Naive B cell (primary cell): ENCODE measurements around the gene PAQR3. TPM values are rescaled to one million over a fixed set of nuclear protein-coding genes. Genes with fewer than 3 reads are reported as not detected.

Source experiments
- ATAC-seq, 2 donors: fragments of 150-1000 bp; cut with Tn5 transposase; 2 replicates each; pipeline ENCODE4 v1.10.0; 2021; ENCODE audit warnings: low read depth in 2 of 2, mild to moderate bottlenecking in 2 of 2, moderate library complexity in 2 of 2
- DNase-seq: peaks from one replicate; pipeline ENCODE4 v3.0.0; 2022
- H3K27ac Mint-ChIP-seq, 6 donors: one replicate each; pipeline ENCODE4 v1.8.0; 2020 to 2022; ENCODE audit warnings: mild to moderate bottlenecking in 6 of 6, mixed read lengths in 6 of 6, moderate library complexity in 5 of 6, inconsistent platforms in 2 of 6
- H3K27me3 Mint-ChIP-seq, 3 donors: one replicate each; pipeline ENCODE4 v1.8.0; 2021 to 2022; ENCODE audit warnings: mixed read lengths in 3 of 3, mild to moderate bottlenecking in 1 of 3
- H3K36me3 Mint-ChIP-seq, 2 donors: one replicate each; pipeline ENCODE4 v1.8.0; 2020 to 2022; ENCODE audit warnings: mixed read lengths in 2 of 2, inconsistent platforms in 1 of 2, mild to moderate bottlenecking in 1 of 2
- H3K4me1 Mint-ChIP-seq, 3 donors: one replicate each; pipeline ENCODE4 v1.8.0; 2020 to 2022; ENCODE audit warnings: mixed read lengths in 3 of 3, inconsistent platforms in 1 of 3, mild to moderate bottlenecking in 1 of 3, moderate library complexity in 1 of 3
- H3K4me3 Mint-ChIP-seq, 8 donors: one replicate each; pipeline ENCODE4 v1.8.0; 2020 to 2022; ENCODE audit warnings: mild to moderate bottlenecking in 8 of 8, mixed read lengths in 8 of 8, moderate library complexity in 8 of 8, inconsistent platforms in 2 of 8
- H3K9me3 Mint-ChIP-seq, 7 donors: one replicate each; pipeline ENCODE4 v1.8.0; 2020 to 2022; ENCODE audit warnings: mixed read lengths in 7 of 7, mild to moderate bottlenecking in 5 of 7, inconsistent platforms in 2 of 7, moderate library complexity in 1 of 7
- polyA plus RNA-seq, 6 donors: library from polyadenylated mRNA; unstranded; fragments of 300-500 nt; fragmentation: Illumina TruSeq; gene quantifications; one replicate each; pipeline ENCODE4 v1.2.3, GENCODE V29; 2021; ENCODE audit warnings: low read depth in 6 of 6

PAQR3 gene
- polyA plus RNA-seq, 6 donors from 2014 or later, result 5.1 to 8.6 (median 7.5) TPM

GRCh38 chr4:78945651-78946179 lies 6.5 kb upstream of the PAQR3 start:
- no peaks in the 10 kb centered on the region for H3K36me3 Mint-ChIP-seq
- DNase-seq (no peak), ATAC-seq (no peak)
- H3K27ac Mint-ChIP-seq, result no peak overlapping the region
- H3K27me3 Mint-ChIP-seq, result peaks cover 6 to 19% (median 7%) of the 10 kb centered on the region in 3 donors
- H3K4me1 Mint-ChIP-seq, result no peaks in the 10 kb centered on the region
- peaks cover 0 to 2% (median 0%) of the 10 kb centered on the region in 7 donors for H3K9me3 Mint-ChIP-seq
- H3K4me3 Mint-ChIP-seq, result no peak overlapping the region

GRCh38 chr4:78944381-78944780 lies 5.1 kb upstream of the PAQR3 start:
- Mint-ChIP-seq H3K27ac (no peak overlapping the region), H3K4me1 (peaks cover 0 to 6% (median 4%) of the 10 kb centered on the region in 3 donors), H3K4me3 (no peak overlapping the region), H3K9me3 (peaks cover 0 to 2% (median 0%) of the 10 kb centered on the region in 7 donors), H3K36me3 (no peaks in the 10 kb centered on the region), H3K27me3 (peaks cover 6 to 17% (median 7%) of the 10 kb centered on the region in 3 donors)
- ATAC-seq (no peak), DNase-seq (no peak)

- Mint-ChIP-seq H3K9me3 (peaks cover 0 to under 1% (median 0%) of the 10 kb centered on the region in 7 donors), H3K27ac (peak overlapping the region in 3 of 6 donors; percentile 24 to 81 (median 79)), H3K36me3 (no peaks in the 10 kb centered on the region), H3K4me1 (peaks cover 0 to 19% (median 13%) of the 10 kb centered on the region in 3 donors), H3K4me3 (peak overlapping the region in 2 of 8 donors; percentile 1 to 31), H3K27me3 (peaks cover 0 to 17% (median 6%) of the 10 kb centered on the region in 3 donors)
- DNase-seq (no peak), ATAC-seq (no peak)
Measured at GRCh38 chr4:78940752-78941151, 1.5 kb upstream of the PAQR3 start.

GRCh38 chr4:78939667-78940008 lies 400 bp upstream of the PAQR3 start:
- peak overlapping the region; percentile 61 to 95 (median 76) for H3K27ac Mint-ChIP-seq
- H3K36me3 Mint-ChIP-seq, result no peaks in the 10 kb centered on the region
- ATAC-seq (peak; percentile 6 to 9), DNase-seq (no peak)
- H3K27me3 Mint-ChIP-seq, result peaks cover 0 to 11% (median 6%) of the 10 kb centered on the region in 3 donors
- no peaks in the 10 kb centered on the region for H3K9me3 Mint-ChIP-seq
- peak overlapping the region; percentile 81 to 95 (median 86) for H3K4me3 Mint-ChIP-seq
- H3K4me1 Mint-ChIP-seq, result peaks cover 0 to 20% (median 13%) of the 10 kb centered on the region in 3 donors

- Mint-ChIP-seq H3K36me3 (peaks cover 0 to 6% of the 10 kb centered on the region in 2 donors), H3K27ac (peak overlapping the region; percentile 77 to 98 (median 92)), H3K9me3 (no peaks in the 10 kb centered on the region), H3K4me1 (peaks cover 0 to 20% (median 13%) of the 10 kb centered on the region in 3 donors), H3K4me3 (peak overlapping the region; percentile 91 to 99 (median 96)), H3K27me3 (peaks cover 0 to 8% (median 2%) of the 10 kb centered on the region in 3 donors)
- ATAC-seq (no peak), DNase-seq (no peak)
Measured at GRCh38 chr4:78938474-78938867, 767 bp downstream of the PAQR3 start.

GRCh38 chr4:78937837-78938236 lies 1.4 kb downstream of the PAQR3 start:
- peaks cover 0 to 6% of the 10 kb centered on the region in 2 donors for H3K36me3 Mint-ChIP-seq
- ATAC-seq (no peak), DNase-seq (no peak)
- peaks cover 0 to 20% (median 13%) of the 10 kb centered on the region in 3 donors for H3K4me1 Mint-ChIP-seq
- H3K27ac Mint-ChIP-seq, result no peak overlapping the region
- peak overlapping the region in 5 of 8 donors; percentile 42 to 95 (median 85) for H3K4me3 Mint-ChIP-seq
- H3K27me3 Mint-ChIP-seq, result peaks cover 0 to 2% (median 0%) of the 10 kb centered on the region in 3 donors
- no peaks in the 10 kb centered on the region for H3K9me3 Mint-ChIP-seq

- Mint-ChIP-seq H3K4me1 (peaks cover 0 to 20% (median 13%) of the 10 kb centered on the region in 3 donors), H3K9me3 (no peaks in the 10 kb centered on the region)
Measured at GRCh38 chr4:78936989-78937388, 2.2 kb downstream of the PAQR3 start.

GRCh38 chr4:78930016-78930629 lies 9.1 kb downstream of the PAQR3 start:
- H3K27ac Mint-ChIP-seq, result no peak overlapping the region
- ATAC-seq, result no peak
- no peaks in the 10 kb centered on the region for H3K27me3 Mint-ChIP-seq
- H3K36me3 Mint-ChIP-seq, result peaks cover 29 to 33% of the 10 kb centered on the region in 2 donors
- H3K9me3 Mint-ChIP-seq, result no peaks in the 10 kb centered on the region
- peaks cover 0 to 5% (median 0%) of the 10 kb centered on the region in 3 donors for H3K4me1 Mint-ChIP-seq
- no peak overlapping the region for H3K4me3 Mint-ChIP-seq
- DNase-seq, result no peak

More at GRCh38 chr4:78936989-78937388, 2.2 kb downstream of the PAQR3 start:
- DNase-seq (no peak), ATAC-seq (no peak)
- H3K4me3 Mint-ChIP-seq, result peak overlapping the region in 1 of 8 donors; percentile 95
- no peaks in the 10 kb centered on the region for H3K27me3 Mint-ChIP-seq
- peaks cover 0 to 11% of the 10 kb centered on the region in 2 donors for H3K36me3 Mint-ChIP-seq
- H3K27ac Mint-ChIP-seq, result no peak overlapping the region

- Mint-ChIP-seq H3K27ac (no peak overlapping the region), H3K27me3 (no peaks in the 10 kb centered on the region), H3K36me3 (peaks cover 27 to 29% of the 10 kb centered on the region in 2 donors), H3K4me1 (peaks cover under 1 to 5% (median 1%) of the 10 kb centered on the region in 3 donors), H3K4me3 (no peak overlapping the region), H3K9me3 (no peaks in the 10 kb centered on the region)
- ATAC-seq (no peak), DNase-seq (no peak)
Measured at GRCh38 chr4:78928835-78929234, 10.4 kb downstream of the PAQR3 start.

- ATAC-seq (no peak), DNase-seq (no peak)
- Mint-ChIP-seq H3K27me3 (no peaks in the 10 kb centered on the region), H3K4me3 (no peak overlapping the region), H3K4me1 (peaks cover 3 to 6% (median 5%) of the 10 kb centered on the region in 3 donors), H3K9me3 (no peaks in the 10 kb centered on the region), H3K36me3 (peaks cover 22 to 29% of the 10 kb centered on the region in 2 donors), H3K27ac (peak overlapping the region in 1 of 6 donors; percentile 2)
Measured at GRCh38 chr4:78926826-78927225, 12.4 kb downstream of the PAQR3 start.

- no peak for DNase-seq
- no peaks in the 10 kb centered on the region for H3K27me3 Mint-ChIP-seq
- H3K4me1 Mint-ChIP-seq, result peaks cover 3 to 6% (median 5%) of the 10 kb centered on the region in 3 donors
- H3K9me3 Mint-ChIP-seq, result no peaks in the 10 kb centered on the region
- H3K36me3 Mint-ChIP-seq, result peaks cover 15 to 21% of the 10 kb centered on the region in 2 donors
- no peak overlapping the region for H3K27ac Mint-ChIP-seq
- peak overlapping the region in 1 of 8 donors; percentile 24 for H3K4me3 Mint-ChIP-seq
- ATAC-seq, result no peak
Measured at GRCh38 chr4:78923464-78924312, 15.6 kb downstream of the PAQR3 start.

GRCh38 chr4:78922207-78922606 lies 17.0 kb downstream of the PAQR3 start:
- peaks cover 11 to 15% of the 10 kb centered on the region in 2 donors for H3K36me3 Mint-ChIP-seq
- H3K27me3 Mint-ChIP-seq, result no peaks in the 10 kb centered on the region
- ATAC-seq (no peak), DNase-seq (no peak)
- peaks cover under 1 to 6% (median 3%) of the 10 kb centered on the region in 3 donors for H3K4me1 Mint-ChIP-seq
- H3K9me3 Mint-ChIP-seq, result no peaks in the 10 kb centered on the region
- no peak overlapping the region for H3K4me3 Mint-ChIP-seq
- peak overlapping the region in 1 of 6 donors; percentile 57 for H3K27ac Mint-ChIP-seq

- peaks cover 27 to 35% of the 10 kb centered on the region in 2 donors for H3K36me3 Mint-ChIP-seq
- ATAC-seq (no peak), DNase-seq (no peak)
- H3K9me3 Mint-ChIP-seq, result no peaks in the 10 kb centered on the region
- H3K27ac Mint-ChIP-seq, result peak overlapping the region in 4 of 6 donors; percentile 3 to 57 (median 38)
- no peaks in the 10 kb centered on the region for H3K27me3 Mint-ChIP-seq
- H3K4me3 Mint-ChIP-seq, result no peak overlapping the region
- H3K4me1 Mint-ChIP-seq, result peaks cover 3 to 14% (median 7%) of the 10 kb centered on the region in 3 donors
Measured at GRCh38 chr4:78910612-78911011, 28.6 kb downstream of the PAQR3 start.
